Activated naive CD4-positive, alpha-beta T cell treated with Interleukin-2 at 50 U/mL for 16 hours (primary cell): ENCODE data around the gene SUN1.
"Not testable (repeated sequence)": the region's sequence is repeated elsewhere in the genome, so short reads cannot be mapped to it uniquely, and the experiment has no call there.

Source experiments
- DNase-seq: peaks from one replicate; pipeline ENCODE4 v3.0.0-alpha.2; 2020

Gene SUN1, protein sequence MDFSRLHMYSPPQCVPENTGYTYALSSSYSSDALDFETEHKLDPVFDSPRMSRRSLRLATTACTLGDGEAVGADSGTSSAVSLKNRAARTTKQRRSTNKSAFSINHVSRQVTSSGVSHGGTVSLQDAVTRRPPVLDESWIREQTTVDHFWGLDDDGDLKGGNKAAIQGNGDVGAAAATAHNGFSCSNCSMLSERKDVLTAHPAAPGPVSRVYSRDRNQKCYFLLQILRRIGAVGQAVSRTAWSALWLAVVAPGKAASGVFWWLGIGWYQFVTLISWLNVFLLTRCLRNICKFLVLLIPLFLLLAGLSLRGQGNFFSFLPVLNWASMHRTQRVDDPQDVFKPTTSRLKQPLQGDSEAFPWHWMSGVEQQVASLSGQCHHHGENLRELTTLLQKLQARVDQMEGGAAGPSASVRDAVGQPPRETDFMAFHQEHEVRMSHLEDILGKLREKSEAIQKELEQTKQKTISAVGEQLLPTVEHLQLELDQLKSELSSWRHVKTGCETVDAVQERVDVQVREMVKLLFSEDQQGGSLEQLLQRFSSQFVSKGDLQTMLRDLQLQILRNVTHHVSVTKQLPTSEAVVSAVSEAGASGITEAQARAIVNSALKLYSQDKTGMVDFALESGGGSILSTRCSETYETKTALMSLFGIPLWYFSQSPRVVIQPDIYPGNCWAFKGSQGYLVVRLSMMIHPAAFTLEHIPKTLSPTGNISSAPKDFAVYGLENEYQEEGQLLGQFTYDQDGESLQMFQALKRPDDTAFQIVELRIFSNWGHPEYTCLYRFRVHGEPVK

DNA sequence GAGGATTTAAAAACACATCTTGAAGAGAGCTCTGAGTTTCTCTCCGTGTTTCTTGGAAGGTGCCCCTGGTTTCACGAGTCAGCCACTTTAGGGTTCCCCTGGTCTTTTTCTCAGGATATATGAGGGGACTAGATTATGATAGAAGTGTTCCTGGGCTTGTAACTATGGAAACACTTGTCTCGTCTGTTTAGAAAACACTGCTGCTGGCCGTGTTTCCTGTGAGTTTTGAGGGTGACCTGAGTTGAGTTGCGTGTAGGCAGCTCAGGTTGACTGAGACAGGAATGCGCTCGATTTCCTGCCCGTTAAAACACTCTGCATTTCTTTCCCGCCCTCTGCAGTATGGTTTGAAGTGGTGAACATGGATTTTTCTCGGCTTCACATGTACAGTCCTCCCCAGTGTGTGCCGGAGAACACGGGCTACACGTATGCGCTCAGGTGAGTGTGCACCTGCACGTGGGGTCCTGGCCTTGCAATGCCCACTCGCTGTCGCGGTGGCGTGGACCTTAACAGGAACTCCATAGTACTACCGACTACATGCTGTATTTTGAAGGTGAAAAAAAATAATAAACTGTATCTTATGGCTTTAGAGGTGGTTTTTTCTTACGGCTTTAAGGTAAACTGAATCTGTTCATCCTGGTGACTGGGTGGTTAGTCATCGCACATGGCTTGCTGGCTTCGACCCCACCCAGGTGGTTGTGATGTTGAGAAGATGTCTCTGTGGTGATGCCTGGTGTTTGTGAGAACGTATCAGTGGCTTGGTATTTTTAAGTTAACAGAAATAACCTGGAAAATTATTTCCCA is at the start of gene SUN1:
SUN1 (plus strand) TSS at position 310 of the 801 bp plus-strand sequence; CDS start at position 359, 49 bp downstream.
- peak; percentile 72 for DNase-seq

DNA sequence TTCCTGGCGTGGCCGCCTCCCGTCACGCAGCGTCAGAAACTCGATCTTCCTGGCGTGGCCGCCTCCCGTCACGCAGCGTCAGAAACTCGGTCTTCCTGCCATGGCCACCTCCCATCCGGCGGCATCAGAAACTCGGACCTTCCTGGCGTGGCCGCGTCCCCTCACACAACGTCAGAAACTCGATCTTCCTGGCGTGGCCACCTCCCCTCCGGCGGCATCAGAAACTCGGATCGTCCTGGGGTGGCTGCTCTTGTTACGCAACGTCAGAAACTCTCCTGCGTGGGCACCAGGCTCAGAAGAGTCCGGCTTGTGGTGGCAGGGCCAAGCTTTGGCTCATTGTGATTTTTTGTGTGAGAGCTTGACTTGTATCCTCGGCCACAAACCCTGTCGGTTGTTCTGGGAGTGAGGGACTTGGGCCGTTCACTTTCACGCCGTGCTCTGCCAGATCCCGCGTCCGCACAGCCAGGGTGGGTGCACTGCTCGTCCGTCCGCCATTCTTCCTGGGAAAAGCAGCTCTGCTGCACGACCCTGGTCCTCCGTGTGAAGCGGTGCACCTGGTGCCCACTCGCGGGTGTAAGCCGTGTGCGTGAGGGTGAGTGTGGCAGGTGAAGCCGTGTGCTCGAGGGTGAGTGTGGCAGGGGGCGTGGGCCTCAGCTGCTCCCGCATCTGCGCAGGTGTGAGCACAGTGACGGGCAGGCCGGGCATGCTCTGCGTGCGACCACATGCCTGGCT is 49.4 kb upstream of the SUN1 start:
- DNase-seq: no peak

DNA sequence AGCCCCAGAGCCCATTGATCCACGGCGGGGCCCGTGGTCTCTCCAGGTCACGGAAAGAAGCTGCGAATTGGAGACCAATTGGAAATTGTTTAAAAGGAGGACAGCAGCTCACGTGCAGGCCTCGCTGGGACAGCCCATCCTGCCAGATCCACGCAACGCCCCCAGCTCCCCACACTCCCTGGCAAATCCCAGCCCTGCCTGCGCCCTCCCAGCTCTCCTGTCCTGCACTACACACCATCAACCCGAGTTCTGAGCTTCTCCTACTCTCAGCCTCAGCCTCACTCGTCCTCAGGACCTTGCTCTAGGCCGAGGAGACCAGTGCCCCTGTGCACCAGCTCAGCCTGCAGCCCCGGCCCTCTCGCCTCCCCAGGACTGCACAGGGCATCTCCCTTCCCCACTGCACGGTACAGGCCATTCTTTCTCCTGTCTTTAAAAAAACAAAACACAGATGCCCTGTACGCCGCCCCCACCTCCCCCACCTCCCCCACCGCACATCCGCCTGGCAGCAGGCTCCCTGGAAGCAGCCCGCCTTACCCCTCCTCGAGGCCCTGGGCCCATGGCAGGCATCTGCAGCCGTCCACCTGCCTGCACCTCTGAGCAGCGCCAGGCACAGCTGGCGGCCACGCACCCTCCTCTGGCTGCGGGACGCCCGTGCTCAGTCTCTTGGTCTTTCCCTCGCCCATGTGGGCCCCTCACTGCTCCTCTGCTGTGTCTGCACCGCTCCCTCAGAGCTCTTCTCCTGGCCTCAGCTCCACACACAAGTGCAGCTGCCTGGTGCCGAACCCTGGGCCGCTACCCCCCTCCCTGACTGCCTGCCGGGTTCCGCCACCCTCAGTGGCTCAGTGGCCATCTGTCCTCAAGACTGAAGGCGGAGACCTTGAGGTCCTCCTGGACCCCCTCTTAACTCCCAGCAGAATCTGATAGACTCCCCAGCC is 48.5 kb upstream of the SUN1 start:
- DNase-seq: no peak

DNA sequence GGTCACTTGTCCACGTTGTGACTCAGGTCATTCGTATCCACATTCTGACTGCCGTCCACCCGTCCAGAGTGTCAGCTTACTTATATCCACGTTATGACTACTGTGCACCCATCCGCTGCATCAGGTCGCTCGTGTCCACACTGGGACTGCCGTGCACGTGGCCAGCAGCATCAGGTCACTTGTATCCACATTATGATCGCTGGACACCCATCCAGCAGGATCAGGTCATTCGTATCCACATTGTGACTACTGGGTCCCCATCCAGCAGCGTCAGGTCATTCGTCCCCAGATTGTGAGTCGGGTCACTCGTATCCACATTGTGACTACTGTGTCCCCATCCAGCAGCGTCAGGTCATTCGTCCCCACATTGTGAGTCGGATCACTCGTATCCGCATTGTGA is 47.3 kb upstream of the SUN1 start:
- DNase-seq: no peak

DNA sequence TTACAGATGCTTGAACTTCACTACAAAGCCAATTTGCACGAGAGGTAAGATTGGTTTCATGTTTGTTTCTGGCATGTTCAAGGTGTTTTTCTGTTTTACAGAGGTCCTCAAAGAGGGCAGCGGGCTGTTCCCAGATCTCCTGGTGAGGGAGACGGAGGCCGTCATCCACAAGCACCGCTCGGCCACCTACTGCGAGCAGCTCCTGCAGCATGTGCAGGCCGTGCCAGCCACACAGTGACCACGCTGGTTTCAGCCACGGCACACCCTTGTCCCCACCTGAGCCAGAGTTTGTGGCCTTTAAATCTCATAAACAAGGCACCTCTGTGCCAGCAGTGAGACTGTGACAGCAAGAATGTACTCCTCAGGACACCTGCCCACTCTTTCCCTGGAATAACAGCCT is 46.9 kb upstream of the SUN1 start:
- no peak for DNase-seq

DNA sequence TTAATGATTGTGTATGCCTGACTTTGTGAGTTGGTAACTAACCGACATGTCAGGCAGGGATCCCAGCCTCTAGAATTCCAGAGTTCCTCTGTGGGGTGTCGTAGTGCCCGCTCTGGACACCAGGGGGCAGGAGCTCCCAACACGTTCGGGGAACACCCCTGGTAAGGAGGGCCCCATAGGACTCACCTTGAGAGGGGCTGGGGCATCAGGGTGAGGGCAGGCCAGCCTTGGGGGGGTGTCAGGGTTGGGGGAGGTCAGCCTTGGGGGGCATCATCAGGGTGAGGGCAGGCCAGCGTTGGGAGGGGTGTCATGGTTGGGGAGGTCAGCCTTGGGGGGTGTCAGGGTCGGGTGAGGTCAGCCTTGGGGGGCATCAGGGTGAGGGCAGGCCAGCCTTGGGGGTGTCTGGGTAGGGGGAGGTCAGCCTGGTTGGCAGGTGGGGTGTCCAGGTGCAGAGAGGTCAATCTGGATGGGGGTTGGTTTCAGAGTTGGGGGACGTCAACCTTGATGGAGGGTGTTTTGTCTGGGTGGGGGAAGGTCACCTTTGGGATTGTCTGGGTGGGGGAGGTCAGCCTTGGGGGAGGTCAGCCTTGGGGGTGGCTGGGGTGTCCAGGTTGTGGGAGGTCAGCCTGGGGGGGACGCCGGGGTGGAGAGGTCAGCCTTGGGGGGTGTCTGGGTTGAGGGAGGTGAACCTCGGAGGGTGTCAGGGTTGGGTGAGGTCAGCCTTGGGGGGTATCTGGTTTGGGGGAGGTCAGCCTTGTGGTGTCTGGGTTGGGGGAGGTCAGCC is 45.6 kb upstream of the SUN1 start:
- peak; percentile 72 for DNase-seq

DNA sequence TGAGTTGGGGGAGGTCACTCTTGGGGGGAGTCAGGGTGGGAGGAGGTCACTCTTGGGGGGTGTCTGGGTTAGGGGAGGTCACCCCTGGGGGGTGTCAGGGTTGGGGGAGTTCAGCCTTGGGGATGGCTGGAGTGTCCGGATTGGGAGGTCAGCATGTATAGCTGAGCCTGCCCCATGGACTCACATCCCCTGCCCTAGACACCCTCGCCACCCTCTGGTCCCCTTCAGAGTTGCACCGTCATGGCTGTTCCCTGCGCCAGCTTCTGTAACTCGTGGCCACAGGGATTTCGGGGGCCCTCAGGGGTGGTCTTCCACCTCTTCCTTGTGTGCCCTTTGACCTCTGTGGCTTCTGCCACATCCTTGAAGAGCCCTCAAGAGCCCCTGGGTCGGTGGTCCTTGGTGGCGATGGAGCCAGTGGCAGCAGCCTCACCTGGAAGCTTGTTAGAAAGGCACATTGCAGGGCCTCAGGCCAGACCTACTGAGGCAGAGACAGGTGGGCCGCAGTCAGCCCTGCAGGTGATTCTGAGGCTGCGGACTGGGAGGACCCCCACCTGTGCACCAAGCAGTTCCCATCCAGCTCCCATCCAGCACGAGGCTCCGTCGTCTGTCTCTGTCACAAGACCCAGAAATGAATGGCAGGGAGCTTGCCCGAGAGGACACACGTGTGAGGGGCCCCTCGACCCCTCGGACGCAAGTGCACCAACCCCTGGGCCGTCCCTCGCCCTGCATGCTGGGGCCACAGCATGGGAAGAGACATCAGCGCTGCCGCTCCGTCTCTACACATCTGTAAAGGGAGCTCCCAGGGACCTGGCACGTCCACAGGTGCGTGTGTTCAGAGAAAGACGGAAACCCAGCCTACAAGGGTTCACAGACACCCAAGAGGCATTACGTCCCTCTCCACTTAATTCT is 44.7 kb upstream of the SUN1 start:
- no peak for DNase-seq

DNA sequence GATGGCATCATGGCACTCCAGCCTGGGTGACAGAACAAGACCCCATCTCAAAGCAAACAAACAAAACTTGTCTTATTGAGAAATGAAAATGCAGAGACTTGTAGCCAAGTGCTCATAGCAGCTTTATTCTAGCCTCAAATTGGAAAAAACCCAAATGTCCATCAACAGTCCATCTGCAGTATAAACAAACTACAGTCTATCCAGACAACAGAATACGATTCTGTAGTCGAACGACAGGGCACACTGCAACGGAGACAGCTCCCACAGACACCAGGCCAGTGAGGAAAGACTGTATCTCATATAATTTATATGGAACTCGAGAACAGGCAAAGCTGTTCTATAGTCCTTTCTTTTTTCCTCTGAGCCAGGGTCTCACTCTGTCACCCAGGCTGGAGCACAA is 40.8 kb upstream of the SUN1 start:
- no peak for DNase-seq

DNA sequence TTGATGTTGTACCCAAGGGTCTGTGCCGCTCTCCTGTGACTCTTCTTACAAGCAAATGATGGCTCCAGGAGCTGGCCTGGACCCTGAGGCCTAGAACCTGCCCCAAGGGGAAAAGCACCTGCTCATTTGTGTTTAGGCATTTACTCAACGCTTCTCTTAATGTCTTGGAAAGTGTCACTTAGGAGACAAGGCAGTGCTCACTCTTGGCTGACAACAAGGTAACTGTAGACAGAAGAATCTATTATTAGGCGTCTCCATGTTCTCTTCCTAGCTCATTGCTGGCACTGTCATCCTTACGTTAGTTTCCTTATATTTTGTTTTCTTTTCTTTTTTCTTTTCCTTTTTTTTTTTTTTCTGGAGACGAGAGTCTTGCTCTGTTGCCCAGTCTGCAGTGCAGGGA is 38.1 kb upstream of the SUN1 start:
- no peak for DNase-seq

DNA sequence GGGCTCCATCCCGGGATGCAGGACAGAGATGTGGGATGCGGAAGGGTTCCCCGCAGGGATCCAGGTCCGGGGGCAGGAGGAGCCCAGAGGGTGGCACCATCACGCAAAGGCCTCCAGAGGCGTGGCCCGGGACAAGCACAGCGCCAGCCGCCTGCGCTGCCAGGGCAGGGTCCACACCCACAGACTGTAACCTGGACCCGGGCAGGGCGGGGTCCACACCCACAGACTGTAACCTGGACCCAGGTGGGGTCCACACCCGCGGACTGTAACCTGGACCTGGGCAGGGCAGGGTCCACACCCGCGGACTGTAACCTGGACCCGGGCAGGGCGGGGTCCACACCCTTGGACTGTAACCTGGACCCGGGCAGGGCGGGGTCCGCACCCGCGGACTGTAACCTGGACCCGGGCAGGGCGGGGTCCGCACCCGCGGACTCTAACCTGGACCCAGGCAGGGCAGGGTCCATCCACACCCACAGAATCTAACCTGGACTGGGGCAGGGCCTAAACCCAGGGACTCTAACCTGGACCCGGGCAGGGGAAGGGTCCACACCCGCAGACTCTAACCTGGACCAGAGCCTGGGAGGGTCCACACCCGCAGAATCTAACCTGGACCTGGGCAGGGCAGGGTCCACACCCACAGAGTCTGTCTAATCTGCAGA is 37.5 kb upstream of the SUN1 start:
- no peak for DNase-seq

DNA sequence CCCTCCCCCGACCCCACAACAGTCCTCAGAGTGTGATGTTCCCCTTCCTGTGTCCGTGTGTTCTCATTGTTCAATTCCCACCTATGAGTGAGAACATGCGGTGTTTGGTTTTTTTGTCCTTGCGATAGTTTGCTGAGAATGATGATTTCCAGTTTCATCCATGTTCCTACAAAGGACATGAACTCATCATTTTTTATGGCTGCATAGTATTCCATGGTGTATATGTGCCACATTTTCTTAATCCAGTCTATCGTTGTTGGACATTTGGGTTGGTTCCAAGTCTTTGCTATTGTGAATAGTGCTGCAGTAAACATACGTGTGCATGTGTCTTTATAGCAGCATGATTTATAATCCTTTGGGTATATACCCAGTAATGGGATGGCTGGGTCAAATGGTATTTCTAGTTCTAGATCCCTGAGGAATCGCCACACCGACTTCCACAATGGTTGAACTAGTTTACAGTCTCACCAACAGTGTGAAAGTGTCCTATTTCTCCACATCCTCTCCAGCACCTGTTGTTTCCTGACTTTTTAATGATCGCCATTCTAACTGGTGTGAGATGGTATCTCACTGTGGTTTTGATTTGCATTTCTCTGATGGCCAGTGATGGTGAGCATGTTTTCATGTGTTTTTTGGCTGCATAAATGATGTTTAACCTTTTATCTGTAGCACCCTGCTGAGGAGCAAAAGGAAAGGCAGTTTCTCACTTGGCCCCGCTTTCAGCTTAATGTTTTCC is 35.7 kb upstream of the SUN1 start:
- not testable (repeated sequence) for DNase-seq

DNA sequence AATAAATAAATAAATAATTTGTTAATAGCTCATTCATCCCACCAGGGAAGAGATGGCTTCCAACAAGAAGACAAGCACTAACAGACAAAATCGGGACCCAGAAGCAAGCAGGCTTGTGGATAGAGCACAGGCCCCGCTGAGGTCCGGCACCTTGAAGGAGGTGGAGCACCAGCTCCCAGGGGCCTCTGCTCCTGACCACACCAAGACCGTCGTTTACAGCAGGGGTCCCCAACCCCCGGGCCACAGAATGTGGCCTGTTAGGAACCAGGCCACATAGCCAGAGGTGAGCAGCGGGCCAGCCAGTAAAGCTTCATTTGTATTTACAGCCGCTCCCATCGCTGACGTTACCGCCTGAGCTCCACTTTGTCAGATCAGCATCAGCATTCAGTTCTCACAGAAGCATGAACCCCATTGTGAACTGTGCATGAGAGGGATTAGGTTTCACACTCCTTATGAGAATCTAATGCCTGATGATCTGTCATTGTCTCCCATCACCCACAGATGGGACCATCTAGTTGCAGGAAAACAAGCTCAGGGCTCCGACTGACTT is 33.3 kb upstream of the SUN1 start:
- DNase-seq: no peak

DNA sequence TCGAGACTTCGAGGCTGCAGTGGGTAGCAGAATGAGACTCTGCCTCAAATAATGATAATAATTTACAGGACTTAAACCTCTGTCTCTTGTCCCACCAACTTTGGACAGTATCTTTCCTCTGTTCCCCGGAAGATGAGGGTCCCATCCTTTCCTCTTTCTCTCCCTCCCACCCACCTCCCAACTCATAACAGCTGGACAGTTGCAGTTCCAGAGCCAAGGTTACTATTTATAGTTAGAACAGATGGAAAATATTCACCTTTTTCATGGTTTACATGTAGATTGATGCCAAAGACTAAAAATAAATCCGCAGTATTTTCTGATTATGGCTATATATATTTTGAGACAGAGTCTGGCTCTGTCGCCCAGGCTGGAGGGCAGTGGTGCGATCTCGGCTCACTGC is 31.6 kb upstream of the SUN1 start:
- no peak for DNase-seq

DNA sequence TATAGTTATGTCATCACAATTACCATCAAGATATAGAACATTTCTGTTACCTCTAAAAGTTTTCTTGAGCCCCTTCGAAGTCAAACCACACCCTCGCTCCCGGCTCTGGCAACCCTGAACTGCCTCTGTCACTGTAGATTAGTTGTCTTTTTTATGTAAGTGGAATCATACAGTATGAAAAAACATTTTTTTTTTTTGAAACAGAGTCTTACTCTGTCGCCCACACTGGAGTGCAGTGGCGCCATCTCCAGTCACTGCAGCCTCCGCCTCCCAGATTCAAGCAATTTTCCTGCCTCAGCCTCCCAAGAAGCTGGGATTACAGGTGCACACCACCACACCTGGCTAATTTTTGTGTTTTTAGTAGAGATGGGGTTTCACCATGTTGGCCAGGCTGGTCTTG is 30.9 kb upstream of the SUN1 start:
- DNase-seq: not testable (repeated sequence)

DNA sequence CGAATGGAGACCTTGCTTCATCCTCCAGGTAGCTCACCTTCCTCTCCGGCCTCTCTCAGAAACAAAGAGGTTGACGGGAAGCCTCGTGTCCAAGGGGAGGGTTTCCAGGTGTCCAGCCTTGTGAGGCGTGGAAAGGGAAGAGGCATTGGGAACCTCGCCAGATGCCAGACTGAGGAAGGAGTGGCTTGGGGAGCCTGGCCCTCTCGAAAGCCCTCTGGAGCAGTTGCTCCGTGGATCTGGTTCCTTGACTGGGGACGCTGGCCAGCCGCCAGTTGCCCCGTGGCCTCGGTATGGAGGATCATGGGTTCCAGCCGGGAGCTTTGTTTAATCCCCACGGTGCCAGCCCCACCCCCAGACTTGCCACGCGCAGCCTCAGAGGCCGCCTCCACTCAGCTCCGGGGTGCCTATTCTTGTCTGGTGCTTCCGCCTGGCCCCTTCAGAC is 30.3 kb upstream of the SUN1 start:
- no peak for DNase-seq

DNA sequence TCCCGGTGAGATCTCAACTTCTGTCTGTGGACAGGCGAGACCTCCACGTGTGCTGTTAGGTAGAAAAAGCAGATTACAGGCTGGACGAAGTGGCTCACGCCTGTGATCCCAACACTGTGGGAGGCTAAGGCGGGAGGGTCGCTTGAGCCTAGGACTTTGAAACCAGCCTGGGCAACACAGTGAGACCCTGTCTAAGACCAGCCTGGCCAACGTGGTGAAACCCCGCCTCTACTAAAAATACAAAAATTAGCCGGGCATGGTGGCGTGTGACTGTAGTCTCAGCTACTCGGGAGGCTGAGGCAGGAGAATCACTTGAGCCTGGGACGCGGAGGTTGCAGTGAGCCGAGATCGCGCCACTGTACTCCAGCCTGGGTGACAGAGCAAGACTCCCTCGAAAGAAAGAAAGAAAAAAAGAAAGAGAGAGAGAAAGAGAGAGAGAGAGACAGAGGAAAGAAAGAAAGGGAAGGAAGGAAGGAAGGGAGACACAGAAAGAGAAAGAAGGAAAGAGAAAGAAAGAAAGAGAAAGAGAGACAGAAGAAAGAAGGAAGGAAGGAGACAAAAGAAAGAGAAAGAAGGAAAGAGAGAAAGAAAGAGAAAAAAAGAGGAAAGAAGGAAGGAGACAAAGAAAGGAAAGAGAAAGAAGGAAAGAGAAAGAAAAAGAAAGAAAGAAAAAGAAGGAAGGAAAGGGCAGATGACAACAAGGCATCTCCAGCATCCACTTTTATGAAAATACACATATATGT is 29.6 kb upstream of the SUN1 start:
- no peak for DNase-seq

DNA sequence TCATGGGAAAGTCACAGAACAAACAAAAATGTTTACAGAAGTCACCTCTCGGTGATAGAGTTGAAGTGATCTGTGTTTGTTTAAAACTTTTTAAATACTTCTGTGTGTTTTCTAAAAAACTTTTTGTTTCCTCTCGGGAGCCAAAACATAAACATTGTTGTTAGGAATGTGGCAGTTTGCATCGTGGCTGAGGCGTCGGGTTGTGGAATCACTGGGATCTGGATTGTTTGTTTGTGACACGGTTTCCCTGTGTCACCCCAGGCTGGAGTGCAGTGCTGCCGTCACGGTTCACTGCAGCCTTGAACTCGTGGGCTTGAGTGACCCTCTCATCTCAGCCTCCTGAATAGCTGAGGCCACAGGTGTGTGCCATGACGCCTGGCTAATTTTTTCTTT is 29.0 kb upstream of the SUN1 start:
- no peak for DNase-seq
